Hematopoietic multipotent progenitor cell (in vitro differentiated cells): Measurements from ENCODE around the gene SNED1. TPM values are rescaled to one million over a fixed set of nuclear protein-coding genes. Genes with fewer than 3 reads are reported as not detected.
"Not testable (repeated sequence)": the region's sequence is repeated elsewhere in the genome, so short reads cannot be mapped to it uniquely, and the experiment has no call there.

Source experiments
- DNase-seq, 3 donors: peaks; one replicate each; pipeline ENCODE4 v3.0.0-alpha.2; 2011 to 2015; ENCODE audit warnings: low read depth in 2 of 3, low spot score in 2 of 3
- total RNA-seq: library from RNA; depleted of rRNA; stranded (reverse); fragments of >200 nt; gene quantifications from one replicate; pipeline ENCODE4 v1.2.3, GENCODE V29; 2012

Gene SNED1
- total RNA-seq, 1 donor = 11.8 TPM

DNA sequence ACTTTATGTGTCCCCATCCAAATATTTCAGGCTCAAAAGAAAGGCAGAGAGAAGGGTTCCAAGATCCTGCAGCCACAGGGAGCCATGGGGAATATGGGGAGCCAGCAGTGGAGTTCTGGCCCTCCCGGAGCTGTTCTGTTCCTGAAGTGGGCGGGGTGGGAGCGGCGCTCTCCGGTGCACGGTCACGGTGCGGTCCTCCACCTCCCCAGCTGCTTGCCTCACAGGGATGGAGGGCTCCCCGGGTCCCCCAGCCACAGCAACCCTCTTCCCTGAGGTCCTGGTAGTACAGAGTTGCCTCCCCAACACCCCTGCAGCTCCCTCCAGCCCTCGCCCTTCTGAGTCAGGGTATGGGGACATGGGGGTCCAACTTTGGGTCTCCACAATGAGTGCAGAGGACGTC lies 26.2 kb upstream of the SNED1 start:
- no peak for DNase-seq

DNA sequence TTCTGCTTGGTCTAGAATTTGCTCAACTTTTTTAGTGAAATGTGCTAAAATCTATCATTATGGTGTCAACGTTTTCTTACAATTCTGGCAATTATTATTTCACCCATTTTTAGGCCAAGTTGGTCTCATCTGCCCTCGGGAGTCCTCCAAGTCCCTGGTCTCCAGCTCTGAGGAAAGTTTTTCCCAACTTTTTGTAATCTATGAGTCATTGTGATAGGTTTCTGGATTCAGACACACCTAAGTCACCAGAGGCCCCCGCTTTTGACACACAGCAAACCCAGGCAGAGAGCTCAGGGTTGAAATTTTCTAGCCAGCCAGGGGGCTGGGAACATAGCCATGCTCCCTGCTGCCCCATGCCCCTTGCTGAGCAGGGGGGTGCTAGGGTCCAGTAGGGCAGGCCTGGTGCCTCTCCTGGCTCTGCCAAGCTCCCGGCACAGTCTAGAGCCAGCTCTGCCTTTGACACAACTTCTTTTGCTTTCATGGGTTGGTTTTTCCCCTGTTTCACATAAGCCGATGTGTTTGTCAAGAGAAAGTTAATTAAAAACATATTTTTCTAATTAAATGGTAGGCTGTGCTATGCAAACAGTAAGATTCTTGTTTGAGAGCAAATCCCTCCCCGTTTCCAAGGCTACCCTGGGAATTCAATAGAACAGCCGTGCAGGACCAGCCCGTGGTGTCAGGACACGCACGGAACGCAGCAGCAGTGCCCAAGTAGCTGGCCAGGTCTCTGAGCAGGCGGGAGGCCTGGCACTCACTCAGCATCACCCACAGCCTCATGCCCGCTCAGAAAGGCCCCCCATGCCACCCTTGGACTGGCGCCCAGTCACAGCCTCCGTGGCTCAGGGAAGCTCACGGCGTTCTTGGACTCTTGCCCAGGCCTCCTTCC lies 25.5 kb upstream of the SNED1 start:
- DNase-seq = no peak

GRCh38 chr2:240974771-240975572 lies 23.4 kb upstream of the SNED1 start:
- DNase-seq = no peak

DNA sequence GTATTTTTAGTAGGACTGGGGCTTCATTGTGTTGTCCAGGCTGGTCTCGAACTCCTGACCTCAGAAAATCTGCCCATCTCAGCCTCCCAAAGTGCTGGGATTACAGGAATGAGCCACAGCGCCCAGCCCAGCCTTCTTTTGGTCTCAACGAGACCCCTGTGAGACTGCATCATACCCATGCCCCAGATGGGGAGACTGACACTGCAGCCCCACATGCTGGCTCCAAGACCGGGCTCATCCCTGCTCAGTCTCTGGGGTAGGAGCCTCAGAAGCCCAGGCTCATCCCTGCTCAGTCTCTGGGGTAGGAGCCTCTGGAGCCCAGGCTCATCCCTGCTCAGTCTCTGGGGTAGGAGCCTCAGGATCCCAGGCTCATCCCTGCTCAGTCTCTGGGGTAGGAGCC lies 22.5 kb upstream of the SNED1 start:
- DNase-seq = not testable (repeated sequence)

DNA sequence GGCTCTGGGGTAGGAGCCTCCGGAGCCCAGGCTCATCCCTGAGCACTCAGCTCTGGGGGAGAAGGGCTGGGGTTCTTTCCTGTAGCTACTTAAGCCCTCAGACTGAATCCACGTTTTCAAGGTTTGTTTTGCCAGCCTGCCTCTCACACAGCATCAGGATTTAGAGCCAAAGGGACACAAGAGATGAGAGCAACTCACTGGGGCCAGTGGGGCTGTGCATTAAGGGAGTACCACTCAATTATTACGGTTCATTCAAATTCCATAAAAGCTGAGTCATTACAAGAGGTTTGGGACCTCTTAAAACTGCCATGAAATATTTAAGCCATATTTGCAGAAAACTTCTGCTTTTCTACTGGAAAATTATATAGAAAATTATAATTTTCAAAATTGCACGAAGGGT lies 17.1 kb upstream of the SNED1 start:
- DNase-seq = peak in 1 of 3 donors; percentile 41

- DNase-seq = no peak
Measured at GRCh38 chr2:240981871-240982800, 16.3 kb upstream of the SNED1 start.

DNA sequence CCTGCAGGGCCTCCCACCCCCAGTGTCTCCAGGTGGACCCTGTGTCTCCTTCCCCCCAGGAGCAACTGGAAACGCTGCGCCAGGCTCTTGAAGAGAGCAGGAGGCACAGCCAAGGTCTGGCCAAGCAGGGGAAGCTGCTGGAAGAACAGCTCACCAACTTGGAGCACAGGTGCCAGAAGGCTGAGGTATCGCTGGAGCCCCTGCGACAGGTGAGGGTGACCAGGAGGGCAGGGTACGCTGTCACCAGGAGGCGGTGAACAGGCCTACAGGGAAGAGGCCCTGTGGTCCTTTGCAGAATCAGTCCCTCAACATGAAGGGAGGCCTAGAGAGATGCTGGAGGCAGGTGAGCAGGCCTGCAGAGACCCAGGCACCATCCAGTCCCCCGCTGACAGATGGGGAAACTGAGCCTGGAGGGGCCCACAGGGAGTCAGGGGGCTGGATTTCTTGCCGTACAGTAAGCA lies 15.6 kb upstream of the SNED1 start:
- DNase-seq = no peak

DNA sequence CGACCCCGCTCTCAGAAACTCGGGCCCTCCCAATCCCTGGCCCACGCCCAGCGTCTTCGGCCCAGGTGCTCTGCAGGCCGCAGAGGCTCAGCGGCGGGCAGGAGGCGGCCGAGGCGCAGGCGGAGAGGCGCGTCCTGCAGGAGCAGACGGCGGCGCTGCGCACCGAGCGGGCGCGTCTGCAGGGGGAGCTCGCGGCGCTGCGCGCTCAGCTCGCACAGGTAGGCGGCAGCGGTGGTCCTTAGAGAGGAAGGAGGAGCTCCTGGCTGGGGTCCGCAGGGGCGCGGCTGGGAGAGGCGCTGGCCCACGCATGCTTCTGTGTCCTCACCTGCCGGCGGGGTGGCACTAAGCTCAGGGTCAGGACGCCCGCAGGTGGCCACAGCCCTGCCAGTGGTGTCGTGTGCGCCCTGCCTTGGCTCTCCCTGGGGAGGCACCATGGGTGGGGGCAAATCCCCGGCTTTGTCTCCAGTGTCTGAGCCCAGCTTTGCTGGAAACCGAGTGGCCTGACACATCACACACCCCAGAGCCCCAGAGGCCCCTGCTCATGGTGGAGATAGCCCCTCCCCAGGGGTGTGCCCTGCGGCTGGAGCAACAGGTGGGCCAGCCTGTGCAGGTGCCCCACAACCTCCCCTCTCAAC lies 14.9 kb upstream of the SNED1 start:
- DNase-seq = peak in 2 of 3 donors; percentile 61 to 63

DNA sequence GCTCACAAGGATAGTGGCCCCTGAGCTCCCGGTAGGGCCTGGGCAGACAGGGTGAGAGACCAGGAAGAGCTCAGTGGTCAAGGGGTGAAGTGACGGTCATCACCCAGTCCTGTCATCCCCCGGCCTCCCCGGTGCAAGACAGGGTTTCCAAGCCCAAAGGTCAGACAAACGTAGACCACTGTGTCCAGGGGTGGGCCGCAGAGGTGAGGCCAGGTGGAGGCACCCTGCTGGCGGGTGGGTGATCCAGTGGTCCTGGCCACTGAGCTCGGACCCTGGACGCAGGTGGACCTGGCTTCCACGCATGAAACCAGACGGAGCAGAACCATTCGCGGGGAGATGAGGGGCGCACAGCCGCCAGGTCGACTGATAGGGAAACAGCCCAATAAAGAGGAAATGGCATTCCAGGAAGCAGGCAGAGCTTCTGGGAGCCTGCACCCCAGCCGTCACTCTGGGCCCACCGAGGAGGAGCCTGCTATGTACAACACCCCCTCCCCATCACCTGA lies 14.4 kb upstream of the SNED1 start:
- no peak for DNase-seq

DNA sequence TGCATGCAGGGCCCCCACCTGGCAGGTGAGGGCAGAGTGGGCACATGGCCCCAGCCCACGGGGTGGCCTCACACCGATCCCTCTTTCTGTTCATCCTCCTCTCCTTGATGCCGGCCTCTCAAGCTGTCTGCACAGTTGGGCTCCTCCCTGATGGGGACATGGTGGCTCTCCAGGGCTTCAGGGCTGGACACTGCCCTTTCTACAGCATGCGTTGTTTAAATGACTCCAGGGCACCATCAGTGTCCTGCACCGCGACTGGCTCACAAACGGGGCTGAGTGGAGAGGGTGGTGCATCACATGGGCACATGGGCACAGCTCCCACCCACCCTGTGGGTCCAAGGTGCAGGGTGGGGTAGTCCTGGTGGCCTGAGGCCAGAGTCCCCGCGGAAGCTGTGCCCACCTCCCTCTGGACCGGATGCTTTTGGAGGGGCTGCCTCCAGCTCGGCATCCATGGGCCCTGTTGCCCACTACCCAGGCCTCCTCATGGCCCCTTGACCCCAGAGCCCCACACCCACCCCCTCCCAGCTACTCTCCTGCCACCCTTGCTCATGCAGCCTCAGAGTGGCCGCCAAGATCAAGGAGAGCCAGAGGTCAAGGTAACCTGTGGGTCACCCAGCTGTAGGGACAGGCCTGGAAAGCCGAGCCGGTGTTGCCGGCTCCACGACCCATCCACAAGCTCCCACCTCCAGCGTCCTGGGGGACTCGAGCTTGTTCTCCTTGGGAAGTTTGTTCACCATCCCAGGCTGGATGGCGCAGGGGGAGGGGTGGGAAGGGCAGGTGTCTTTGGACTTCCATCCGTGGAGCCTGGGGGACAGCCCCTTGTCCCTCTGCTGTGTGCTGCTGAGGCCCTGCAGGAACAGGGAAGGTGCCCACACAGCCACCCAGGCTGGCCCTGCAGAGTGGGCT lies 12.3 kb upstream of the SNED1 start:
- DNase-seq = no peak

GRCh38 chr2:240986787-240987411 lies 11.5 kb upstream of the SNED1 start:
- no peak for DNase-seq

DNA sequence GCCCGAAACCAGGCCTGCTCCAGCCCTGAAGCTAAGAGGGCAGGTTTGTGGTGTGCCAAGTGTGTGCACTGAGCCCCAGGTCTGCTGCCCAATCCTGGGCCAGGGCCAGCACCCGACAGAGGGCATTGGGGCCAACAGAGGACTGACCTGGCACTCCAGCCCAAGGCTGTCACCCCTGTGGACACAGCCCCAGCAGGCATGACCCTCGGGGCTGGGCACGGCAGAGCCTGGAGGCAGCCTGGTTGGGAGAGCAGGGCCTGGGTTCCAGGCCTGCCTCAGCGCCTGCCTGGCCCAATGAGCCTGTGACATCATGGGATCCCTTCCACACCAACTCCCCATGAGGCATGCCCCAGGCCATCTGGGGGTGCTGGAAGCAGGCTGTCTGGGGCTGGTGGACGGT lies 10.8 kb upstream of the SNED1 start:
- DNase-seq = no peak

DNA sequence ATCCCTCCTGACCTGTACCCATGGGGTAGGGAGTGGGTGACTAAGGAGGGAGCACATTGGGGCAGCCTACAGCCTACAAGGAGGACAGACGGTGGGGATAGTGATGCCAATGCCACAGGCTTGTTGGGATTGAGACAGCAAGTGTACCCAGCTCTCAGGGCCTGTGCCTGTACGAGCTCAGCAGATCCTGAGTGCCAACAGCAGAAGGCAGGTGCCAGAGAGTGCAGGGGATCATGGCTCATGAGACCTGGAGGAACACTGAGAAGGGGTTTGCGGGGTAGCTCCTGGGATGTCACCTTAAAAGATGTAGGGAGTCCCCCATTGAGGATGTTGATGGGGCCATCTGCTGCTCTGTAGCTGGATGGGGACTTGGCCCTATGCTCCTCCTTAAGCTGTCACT lies 10.3 kb upstream of the SNED1 start:
- DNase-seq = peak in 1 of 3 donors; percentile 56

GRCh38 chr2:240988571-240989271 lies 9.7 kb upstream of the SNED1 start:
- DNase-seq = no peak

- DNase-seq = no peak
Measured at GRCh38 chr2:240989451-240990265, 8.8 kb upstream of the SNED1 start.

DNA sequence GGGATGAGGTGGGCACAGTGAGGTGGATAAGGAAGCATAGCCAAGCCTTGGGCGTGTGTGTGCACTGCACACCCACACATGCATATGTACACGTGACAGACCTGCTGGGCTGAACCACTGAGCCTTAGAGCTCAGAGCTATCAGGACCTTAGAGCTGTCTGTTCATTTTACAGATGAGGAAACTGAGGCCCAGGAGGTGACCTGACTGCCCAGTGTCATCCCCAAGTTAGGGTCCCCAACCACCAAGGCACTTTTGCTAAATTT lies 8.2 kb upstream of the SNED1 start:
- DNase-seq = no peak

- DNase-seq = no peak
Measured at GRCh38 chr2:240990726-240991377, 7.6 kb upstream of the SNED1 start.
